Endothelial cell of umbilical vein (primary cell): ENCODE data around the gene MIGA1. TPM values are rescaled to one million over a fixed set of nuclear protein-coding genes. Genes with fewer than 3 reads are reported as not detected.

Source experiments
- BruUV-seq: library from RNA; stranded (reverse); fragments of 400-500 nt; replicated peaks from 2 replicates; lab custom pipeline; 2021; lab: Mats Ljungman, UMichigan
- CTCF ChIA-PET: fragments of 300-600, 350-600 bp; sonication (Branson Sonifier 250); formaldehyde crosslinking; loops from one replicate; lab custom pipeline; 2021; ENCODE audit warnings: antibody characterized with exemption, inconsistent platforms; lab: Charles Lee
- POLR2A ChIA-PET: fragments of 300-600, 350-600 bp; sonication (Branson Sonifier 250); formaldehyde crosslinking; loops from one replicate; lab custom pipeline; 2021; ENCODE audit warnings: antibody characterized with exemption, inconsistent platforms; lab: Charles Lee
- DNase-seq: peaks from one replicate; pipeline ENCODE4 v3.0.0-alpha.2; 2011; ENCODE audit warnings: low read depth, low spot score
- FAIRE-seq: peaks from 2 replicates; lab custom pipeline; 2011; peaks lifted over from hg19 to GRCh38; lab: Jason Lieb, UNC
- H2AFZ ChIP-seq: 2 replicates; pipeline ENCODE4 v1.6.0; 2012; ENCODE audit warnings: low read depth, low read length, control low read depth, inconsistent platforms
- H3K27ac ChIP-seq: 2 replicates; pipeline ENCODE4 v1.5.1; 2011; ENCODE audit warnings: low read depth, mild to moderate bottlenecking, control low read depth, low read length, moderate library complexity; ENCODE audit not compliant: insufficient read depth
- H3K27me3 ChIP-seq, 2 experiments: 2 replicates each; pipeline versions ENCODE4 v1.6.0 to v1.6.1; 2011; ENCODE audit warnings: low read length in 2 of 2, mixed read lengths in 1 of 2; ENCODE audit not compliant: control insufficient read depth in 2 of 2, insufficient read depth in 2 of 2
- H3K36me3 ChIP-seq, 2 experiments: 2 replicates in 1 of 2; 3 replicates in 1 of 2; pipeline ENCODE4 v1.5.1; 2011; ENCODE audit warnings: low read length in 2 of 2, mild to moderate bottlenecking in 1 of 2, moderate library complexity in 1 of 2; ENCODE audit not compliant: control insufficient read depth in 2 of 2, insufficient read depth in 2 of 2; ENCODE audit errors: extremely low read depth in 1 of 2
- H3K4me1 ChIP-seq: 3 replicates; pipeline ENCODE4 v1.5.1; 2011; ENCODE audit warnings: mild to moderate bottlenecking, low read length; ENCODE audit not compliant: control insufficient read depth, insufficient read depth; ENCODE audit errors: extremely low read depth
- H3K4me2 ChIP-seq: 2 replicates; pipeline ENCODE4 v1.6.1; 2011; ENCODE audit warnings: low read length, control low read depth, mixed read lengths; ENCODE audit not compliant: insufficient read depth
- H3K4me3 ChIP-seq, 3 experiments: fragments of 200-600 bp in 1 of 3; sonication (generic), shearing (Covaris generic) in 1 of 3; replicated peaks in 1 of 3; 2 replicates each; pipeline ENCODE4 v1.5.1; 2011 to 2016; ENCODE audit warnings: control low read depth in 3 of 3, low read length in 3 of 3, mild to moderate bottlenecking in 2 of 3, inconsistent platforms in 1 of 3, low read depth in 1 of 3, moderate library complexity in 1 of 3; ENCODE audit not compliant: insufficient read depth in 1 of 3
- H3K79me2 ChIP-seq: 2 replicates; pipeline ENCODE4 v1.6.0; 2012; ENCODE audit warnings: low read length, inconsistent platforms; ENCODE audit not compliant: control insufficient read depth, insufficient read depth
- H3K9ac ChIP-seq: replicated peaks from 2 replicates; pipeline ENCODE3; 2011; ENCODE audit warnings: low read length, control low read depth; ENCODE audit not compliant: insufficient read depth; ENCODE audit errors: extremely low read depth
- H3K9me1 ChIP-seq: replicated peaks from 3 replicates; pipeline ENCODE4 v1.6.0; 2011; ENCODE audit warnings: mild to moderate bottlenecking, low read length; ENCODE audit not compliant: control insufficient read depth, insufficient read depth; ENCODE audit errors: extremely low read depth
- H3K9me3 ChIP-seq: replicated peaks from 2 replicates; pipeline ENCODE4 v1.5.1; 2012; ENCODE audit warnings: low read length, inconsistent platforms; ENCODE audit not compliant: control insufficient read depth, insufficient read depth
- H4K20me1 ChIP-seq: replicated peaks from 2 replicates; pipeline ENCODE3; 2011; ENCODE audit warnings: mild to moderate bottlenecking, low read length; ENCODE audit not compliant: control insufficient read depth, insufficient read depth; ENCODE audit errors: extremely low read depth
- CTCF ChIP-seq, 2 donors: IDR thresholded peaks; 1 replicate in 1 of 2; 2 replicates in 1 of 2; pipeline ENCODE4 v1.5.1; 2011; ENCODE audit warnings: low read length in 2 of 2, mild to moderate bottlenecking in 2 of 2, moderate library complexity in 2 of 2, control low read depth in 1 of 2, inconsistent platforms in 1 of 2, low read depth in 1 of 2; ENCODE audit not compliant: insufficient read depth in 1 of 2; ENCODE audit errors: extremely low read depth in 1 of 2
- EZH2 ChIP-seq: IDR thresholded peaks from 2 replicates; pipeline ENCODE4 v1.6.1; 2012; ENCODE audit warnings: borderline replicate concordance, low read depth, mild to moderate bottlenecking, moderate library complexity, low read length, inconsistent platforms; ENCODE audit not compliant: severe bottlenecking
- FOS ChIP-seq: IDR thresholded peaks from 2 replicates; pipeline ENCODE4 v1.6.1; 2011; ENCODE audit warnings: mild to moderate bottlenecking, low read length, moderate library complexity, borderline replicate concordance; ENCODE audit not compliant: insufficient read depth
- GATA2 ChIP-seq: IDR thresholded peaks from 2 replicates; pipeline ENCODE4 v1.7.0; 2011; ENCODE audit warnings: low read depth, mild to moderate bottlenecking, moderate library complexity, mixed read lengths, low read length; ENCODE audit not compliant: insufficient read length, insufficient read depth
- JUN ChIP-seq: IDR thresholded peaks from 2 replicates; pipeline ENCODE4 v1.6.1; 2011; ENCODE audit warnings: borderline replicate concordance, low read depth; ENCODE audit not compliant: insufficient read length, insufficient read depth
- MAX ChIP-seq: IDR thresholded peaks from 2 replicates; pipeline ENCODE4 v1.6.1; 2011; ENCODE audit not compliant: insufficient read depth, insufficient read length
- MYC ChIP-seq: IDR thresholded peaks from one replicate; pipeline ENCODE4 v1.6.1; 2011; ENCODE audit warnings: mild to moderate bottlenecking, low read depth, low read length
- POLR2A ChIP-seq: IDR thresholded peaks from 2 replicates; pipeline ENCODE4 v1.6.1; 2012; ENCODE audit warnings: low read depth, mild to moderate bottlenecking, control low read depth, low read length
- POLR2AphosphoS5 ChIP-seq: IDR thresholded peaks from 2 replicates; pipeline ENCODE4 v1.6.1; 2012; ENCODE audit warnings: low read depth, mild to moderate bottlenecking, control low read depth, low read length, moderate library complexity; ENCODE audit not compliant: insufficient read depth
- dilution Hi-C: fragments of 300-500 bp; cut with MboI; formaldehyde crosslinking; loops from one replicate; pipeline ENCODE4 v1.15.0; 2019; ENCODE audit warnings: low sequenced_read_pairs; ENCODE audit not compliant: extremely low pct_ligation_motif_present
- intact Hi-C: fragments of 100-400 bp; cut with micrococcal nuclease; formaldehyde crosslinking; loops from one replicate; pipeline ENCODE4 v1.10.0; 2022
- polyA plus RNA-seq, 4 experiments: library from polyadenylated mRNA; depleted of rRNA in 3 of 4; stranded (reverse) in 3 of 4; unstranded in 1 of 4; fragments of >200 nt; gene quantifications; 2 replicates each; pipeline versions ENCODE4 v1.2.1 to v1.2.3, GENCODE V29; 2011 to 2012; ENCODE audit warnings: missing spikeins in 1 of 4
- total RNA-seq: library from RNA; stranded (reverse); gene quantifications from 2 replicates; pipeline ENCODE4 v1.2.3, GENCODE V29; 2021

MIGA1 gene
- total and polyA plus RNA-seq, 2 donors (not counting 3 experiments of a cell fraction or from before 2014, with no cell fraction given) = 2.8 to 14.6 TPM

- no peaks in the 10 kb centered on the region for H3K79me2 ChIP-seq
- TF ChIP-seq EZH2 = no peak
- no peak for TF ChIP-seq POLR2A
- no peak for TF ChIP-seq CTCF (IDR thresholded peaks at IDR 0.05; ENCODE audit: extremely low read depth in 1 of 2, insufficient read depth in 1 of 2, low read depth in 1 of 2, low read length in 2 of 2)
- TF ChIP-seq MYC = no peak
- TF ChIP-seq FOS = no peak
- TF ChIP-seq JUN = no peak
- no peak for TF ChIP-seq POLR2AphosphoS5
- TF ChIP-seq MAX = no peak
- no peak for TF ChIP-seq GATA2
- H2AFZ ChIP-seq = no peak overlapping the region
- no peak overlapping the region for H3K4me3 ChIP-seq
- H3K36me3 ChIP-seq = peaks cover 0 to 2% of the 10 kb centered on the region in 2 experiments
- no peak for FAIRE-seq
- ChIA-PET POLR2A (no interaction called here), CTCF (interaction anchor here (0.6 to 1.9 kb wide), 2 partner anchors 14 to 98 kb away, joined by 3 to 7 read pairs; no protein-coding TSS in a partner anchor)
- no peaks in the 10 kb centered on the region for H3K4me1 ChIP-seq
- no peaks in the 10 kb centered on the region for H4K20me1 ChIP-seq
- no peaks in the 10 kb centered on the region for H3K9me1 ChIP-seq
- H3K9ac ChIP-seq = no peak overlapping the region
- dilution Hi-C loops = no loop called here
- intact Hi-C loops = no loop called here
- H3K4me2 ChIP-seq = no peak overlapping the region
- no peaks in the 10 kb centered on the region for H3K27me3 ChIP-seq
- H3K27ac ChIP-seq = no peak overlapping the region
- DNase-seq = no peak
- H3K9me3 ChIP-seq = no peaks in the 10 kb centered on the region
- BruUV-seq = no TSS peak
These were observed 79.8 kb downstream of the MIGA1 start for GRCh38 chr1:77859248-77859647.
